Measurements from ENCODE around the gene SLC25A47. TPM values are rescaled to one million over a fixed set of nuclear protein-coding genes. Genes with fewer than 3 reads are reported as not detected.

The SLC25A47 gene
- total RNA-seq, 3 donors from 2014 or later: 0.17 TPM; not detected in 2

DNA sequence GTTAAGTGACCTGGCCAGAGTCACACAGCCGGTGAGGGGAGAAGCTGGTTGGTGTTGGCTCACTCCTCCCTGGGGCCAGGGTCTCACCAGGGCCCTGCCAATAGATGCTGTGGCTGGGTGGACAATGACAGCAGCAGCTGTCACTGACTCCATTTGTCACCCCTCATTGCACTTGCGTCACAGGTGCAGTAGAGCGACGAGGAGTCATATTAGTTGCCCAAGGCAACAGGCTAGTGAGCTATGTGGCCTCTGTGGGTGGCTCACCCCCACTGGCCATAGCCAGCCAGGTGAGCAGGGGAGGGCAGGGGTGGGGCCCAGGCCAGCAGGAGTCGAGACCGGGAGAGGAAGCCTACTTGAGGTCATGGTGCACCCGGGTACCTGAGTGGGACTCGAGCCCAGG, 9.7 kb downstream of the SLC25A47 start:
- Histone ChIP-seq H3K4me1 (ENCODE audit: low read depth) (peaks cover 4% of the 10 kb centered on the region), H3K9me3 (no peaks in the 10 kb centered on the region), H3K4me3 (no peak overlapping the region), H3K36me3 (ENCODE audit: low read depth) (no peaks in the 10 kb centered on the region)
- DNase-seq: no peak
- TF ChIP-seq, protein P1, sequence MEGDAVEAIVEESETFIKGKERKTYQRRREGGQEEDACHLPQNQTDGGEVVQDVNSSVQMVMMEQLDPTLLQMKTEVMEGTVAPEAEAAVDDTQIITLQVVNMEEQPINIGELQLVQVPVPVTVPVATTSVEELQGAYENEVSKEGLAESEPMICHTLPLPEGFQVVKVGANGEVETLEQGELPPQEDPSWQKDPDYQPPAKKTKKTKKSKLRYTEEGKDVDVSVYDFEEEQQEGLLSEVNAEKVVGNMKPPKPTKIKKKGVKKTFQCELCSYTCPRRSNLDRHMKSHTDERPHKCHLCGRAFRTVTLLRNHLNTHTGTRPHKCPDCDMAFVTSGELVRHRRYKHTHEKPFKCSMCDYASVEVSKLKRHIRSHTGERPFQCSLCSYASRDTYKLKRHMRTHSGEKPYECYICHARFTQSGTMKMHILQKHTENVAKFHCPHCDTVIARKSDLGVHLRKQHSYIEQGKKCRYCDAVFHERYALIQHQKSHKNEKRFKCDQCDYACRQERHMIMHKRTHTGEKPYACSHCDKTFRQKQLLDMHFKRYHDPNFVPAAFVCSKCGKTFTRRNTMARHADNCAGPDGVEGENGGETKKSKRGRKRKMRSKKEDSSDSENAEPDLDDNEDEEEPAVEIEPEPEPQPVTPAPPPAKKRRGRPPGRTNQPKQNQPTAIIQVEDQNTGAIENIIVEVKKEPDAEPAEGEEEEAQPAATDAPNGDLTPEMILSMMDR (IDR thresholded peaks at IDR 0.05): no peak
- intact Hi-C loops (cut with DNase I, micrococcal nuclease): no loop called here
- no peak for ATAC-seq

DNA sequence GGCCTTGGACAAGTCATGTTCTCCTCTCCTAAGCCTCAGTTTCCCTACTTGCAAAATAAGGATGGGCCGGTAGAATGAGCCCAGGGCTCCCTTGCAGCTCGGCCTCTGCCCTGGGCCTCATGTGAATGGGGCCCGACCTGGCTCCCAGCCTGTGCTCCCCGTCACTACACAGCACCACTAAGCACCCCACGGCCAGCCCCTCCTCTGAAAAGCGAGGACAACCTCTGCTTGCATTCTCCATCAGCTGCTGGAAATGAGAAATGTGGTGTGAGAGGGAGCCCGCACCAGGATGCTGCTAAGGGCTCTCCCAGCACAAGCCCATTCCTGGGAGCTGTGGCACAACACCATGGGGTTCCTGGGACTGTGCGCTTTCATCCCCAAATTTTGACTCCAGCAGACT, 10.2 kb downstream of the SLC25A47 start:
- ATAC-seq (no peak), DNase-seq (no peak)
- TF ChIP-seq, protein P1 (IDR thresholded peaks at IDR 0.05): no peak
- Histone ChIP-seq H3K9me3 (no peaks in the 10 kb centered on the region), H3K4me1 (ENCODE audit: low read depth) (peaks cover 3% of the 10 kb centered on the region), H3K36me3 (ENCODE audit: low read depth) (no peaks in the 10 kb centered on the region), H3K4me3 (no peak overlapping the region)
- intact Hi-C loops (cut with DNase I, micrococcal nuclease): no loop called here

DNA sequence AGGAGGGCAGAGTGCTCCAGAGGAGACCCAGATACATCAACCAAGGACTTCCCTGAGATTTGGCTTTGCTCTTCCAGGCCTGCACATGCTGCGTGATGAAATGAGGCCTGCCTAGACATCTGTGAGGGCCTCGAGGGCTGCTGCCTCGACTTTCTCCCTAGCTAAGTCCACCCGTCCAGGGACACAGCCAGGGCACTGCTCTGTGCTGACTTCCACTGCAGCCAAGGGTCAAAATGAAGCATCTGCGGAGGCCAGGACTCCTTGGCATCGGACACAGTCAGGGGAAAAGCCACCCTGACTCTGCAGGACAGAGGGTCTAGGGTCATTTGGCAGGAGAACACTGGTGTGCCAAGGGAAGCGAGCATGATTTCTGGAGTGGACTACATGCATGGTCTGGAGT, 10.7 kb downstream of the SLC25A47 start:
- H3K9me3 ChIP-seq: no peaks in the 10 kb centered on the region
- no peak for DNase-seq
- intact Hi-C loops (cut with DNase I, micrococcal nuclease): no loop called here
- ATAC-seq: no peak
- TF ChIP-seq, protein P1 (IDR thresholded peaks at IDR 0.05): no peak
- no peaks in the 10 kb centered on the region for H3K36me3 ChIP-seq (ENCODE audit: low read depth)
- H3K4me1 ChIP-seq (ENCODE audit: low read depth): no peaks in the 10 kb centered on the region
- no peak overlapping the region for H3K4me3 ChIP-seq

DNA sequence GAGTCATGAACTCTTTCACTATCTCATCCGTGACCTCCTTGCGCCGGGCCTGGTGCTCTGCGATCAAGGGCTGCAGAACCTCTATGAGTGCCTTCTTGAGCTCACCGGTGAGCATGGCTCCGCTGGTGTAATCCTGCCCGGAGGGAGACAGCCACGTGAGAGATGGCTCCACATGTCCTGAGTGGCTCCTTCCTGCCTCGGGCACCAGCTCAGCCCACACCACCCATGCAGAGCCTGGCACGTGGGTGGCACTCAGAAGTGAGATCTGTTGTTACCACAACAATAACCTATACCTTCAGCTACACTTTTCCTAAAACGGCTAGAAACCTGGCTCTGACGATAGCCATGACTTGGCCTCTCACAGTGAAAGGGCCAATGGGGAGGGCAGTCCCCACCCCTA, 11.8 kb downstream of the SLC25A47 start:
- H3K4me1 ChIP-seq (ENCODE audit: low read depth): no peaks in the 10 kb centered on the region
- H3K36me3 ChIP-seq (ENCODE audit: low read depth): no peaks in the 10 kb centered on the region
- H3K9me3 ChIP-seq: no peaks in the 10 kb centered on the region
- ATAC-seq: no peak
- no peak for DNase-seq
- intact Hi-C loops (cut with DNase I, micrococcal nuclease): no loop called here
- TF ChIP-seq, protein P1 (IDR thresholded peaks at IDR 0.05): no peak
- H3K4me3 ChIP-seq: no peak overlapping the region

DNA sequence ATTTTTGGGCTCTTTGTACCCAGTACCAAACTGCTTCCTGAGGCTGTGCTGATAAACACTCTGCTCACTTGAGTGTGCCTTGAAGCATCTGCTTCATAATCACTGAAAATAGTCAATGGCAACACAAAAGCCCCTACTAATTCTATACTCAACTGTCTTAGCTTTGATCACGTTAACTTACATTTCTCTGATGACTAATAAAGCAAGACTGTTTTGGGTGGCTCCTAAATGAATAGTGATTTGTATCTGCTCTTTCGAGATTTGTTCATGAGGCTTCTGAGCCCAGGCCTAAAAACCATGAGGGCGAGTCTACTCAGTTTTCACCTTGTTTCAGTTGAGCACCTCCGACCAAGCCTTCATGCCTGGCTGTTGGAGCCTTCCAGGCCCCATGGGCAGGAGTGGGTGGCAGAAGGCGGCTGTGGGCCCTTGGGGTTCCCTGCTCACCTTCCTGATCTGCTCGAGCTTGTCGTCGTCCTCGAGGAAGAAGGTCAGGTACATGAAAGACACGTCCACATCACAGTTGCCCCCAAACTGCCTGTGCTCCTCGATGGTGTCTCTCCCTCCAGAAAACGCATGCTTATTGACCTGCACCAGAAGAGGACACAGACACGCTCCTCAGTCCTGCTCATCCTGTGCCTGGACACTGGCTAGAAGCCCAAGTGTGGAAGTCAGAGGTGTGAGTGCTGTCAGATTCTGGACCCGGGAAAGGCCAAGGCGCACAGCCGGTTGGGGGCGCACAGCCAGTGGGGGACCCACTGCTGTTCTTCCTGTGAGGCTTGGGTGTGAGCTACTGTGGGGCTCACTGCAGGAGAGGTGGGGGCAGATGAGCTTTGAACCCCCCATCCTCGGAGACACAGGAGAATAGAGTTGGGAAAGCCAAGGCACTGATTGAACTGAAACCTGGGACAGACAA, 13.7 kb downstream of the SLC25A47 start:
- Histone ChIP-seq H3K4me3 (no peak overlapping the region), H3K36me3 (ENCODE audit: low read depth) (no peaks in the 10 kb centered on the region), H3K9me3 (no peaks in the 10 kb centered on the region), H3K4me1 (ENCODE audit: low read depth) (no peaks in the 10 kb centered on the region)
- intact Hi-C loops (cut with DNase I, micrococcal nuclease): no loop called here
- ATAC-seq (no peak), DNase-seq (no peak)
- TF ChIP-seq, protein P1 (IDR thresholded peaks at IDR 0.05): no peak
